GM20000 (cell line): ENCODE data around the gene PALD1.

Source experiments
- DNase-seq: peaks from one replicate; pipeline ENCODE4 v3.0.0; 2012; ENCODE audit warnings: low spot score
- CTCF ChIP-seq: IDR thresholded peaks from 2 replicates; pipeline ENCODE4 v1.5.1; 2012; ENCODE audit warnings: mild to moderate bottlenecking, control low read depth; ENCODE audit errors: extremely low read depth, missing control alignments

The PALD1 gene

GRCh38 chr10:70490142-70490541 is 11.6 kb downstream of the PALD1 start:
- TF ChIP-seq CTCF = no peak
- DNase-seq = no peak

- no peak for TF ChIP-seq CTCF
- DNase-seq = no peak
These were observed 13.0 kb downstream of the PALD1 start for GRCh38 chr10:70491614-70492013.

GRCh38 chr10:70492786-70493659 is 14.5 kb downstream of the PALD1 start:
- DNase-seq = peak; percentile 43
- TF ChIP-seq CTCF = no peak

GRCh38 chr10:70493660-70494234 is 15.2 kb downstream of the PALD1 start:
- no peak for TF ChIP-seq CTCF
- DNase-seq = peak; percentile 81

GRCh38 chr10:70494536-70494935 is 16.0 kb downstream of the PALD1 start:
- TF ChIP-seq CTCF = no peak
- DNase-seq = peak; percentile 46

GRCh38 chr10:70494966-70495365 is 16.4 kb downstream of the PALD1 start:
- DNase-seq = no peak

More at GRCh38 chr10:70494966-70495365, 16.4 kb downstream of the PALD1 start:
- no peak for TF ChIP-seq CTCF
